BLaER1 (cell line): ENCODE measurements around the gene LPAR1.

Source experiments
- H3K27ac ChIP-seq: shearing (Covaris generic); formaldehyde crosslinking; 2 replicates; pipeline ENCODE4 v1.8.1; 2022
- H3K27me3 ChIP-seq: shearing (Covaris generic); formaldehyde crosslinking; 2 replicates; pipeline ENCODE4 v1.8.1; 2022
- H3K36me3 ChIP-seq: shearing (Covaris generic); formaldehyde crosslinking; 2 replicates; pipeline ENCODE4 v1.8.1; 2022
- H3K4me1 ChIP-seq: shearing (Covaris generic); formaldehyde crosslinking; 2 replicates; pipeline ENCODE4 v1.8.1; 2022
- H3K4me2 ChIP-seq: shearing (Covaris generic); formaldehyde crosslinking; 2 replicates; pipeline ENCODE4 v1.8.1; 2022
- H3K4me3 ChIP-seq: shearing (Covaris generic); formaldehyde crosslinking; 2 replicates; pipeline ENCODE4 v1.8.1; 2022
- H3K9ac ChIP-seq: shearing (Covaris generic); formaldehyde crosslinking; 2 replicates; pipeline ENCODE4 v1.8.1; 2022
- H3K9me3 ChIP-seq: shearing (Covaris generic); formaldehyde crosslinking; 2 replicates; pipeline ENCODE4 v1.8.1; 2022
- H4K20me1 ChIP-seq: shearing (Covaris generic); formaldehyde crosslinking; 2 replicates; pipeline ENCODE4 v1.8.1; 2022
- Cebpa-rat ChIP-seq: shearing (Covaris generic); IDR thresholded peaks from 2 replicates; pipeline ENCODE4 v1.8.1; 2022

The LPAR1 gene

GRCh38 chr9:110990481-110990880 lies 47.8 kb downstream of the LPAR1 start:
- Histone ChIP-seq H3K4me2 (no peak overlapping the region), H3K9ac (no peak overlapping the region), H3K4me1 (peaks cover 48% of the 10 kb centered on the region), H3K27ac (no peak overlapping the region), H3K4me3 (no peak overlapping the region), H4K20me1 (no peaks in the 10 kb centered on the region), H3K27me3 (no peaks in the 10 kb centered on the region), H3K36me3 (no peaks in the 10 kb centered on the region), H3K9me3 (peaks cover 14% of the 10 kb centered on the region)
- TF ChIP-seq Cebpa-rat, result no peak

GRCh38 chr9:110986529-110986928 lies 51.7 kb downstream of the LPAR1 start:
- no peaks in the 10 kb centered on the region for H3K36me3 ChIP-seq
- no peak overlapping the region for H3K9ac ChIP-seq
- H4K20me1 ChIP-seq, result no peaks in the 10 kb centered on the region
- TF ChIP-seq Cebpa-rat, result no peak
- H3K4me3 ChIP-seq, result no peak overlapping the region
- no peak overlapping the region for H3K4me2 ChIP-seq
- H3K4me1 ChIP-seq, result peaks cover 22% of the 10 kb centered on the region
- peaks cover 14% of the 10 kb centered on the region for H3K9me3 ChIP-seq
- no peak overlapping the region for H3K27ac ChIP-seq
- H3K27me3 ChIP-seq, result no peaks in the 10 kb centered on the region

GRCh38 chr9:110984890-110985437 lies 53.3 kb downstream of the LPAR1 start:
- Histone ChIP-seq H4K20me1 (no peaks in the 10 kb centered on the region), H3K9ac (no peak overlapping the region), H3K27me3 (no peaks in the 10 kb centered on the region), H3K27ac (no peak overlapping the region), H3K36me3 (no peaks in the 10 kb centered on the region), H3K4me3 (no peak overlapping the region), H3K4me2 (no peak overlapping the region), H3K9me3 (peaks cover 14% of the 10 kb centered on the region), H3K4me1 (peaks cover 22% of the 10 kb centered on the region)
- no peak for TF ChIP-seq Cebpa-rat

GRCh38 chr9:110980261-110980660 lies 58.0 kb downstream of the LPAR1 start:
- no peak overlapping the region for H3K4me3 ChIP-seq
- H3K4me2 ChIP-seq, result no peak overlapping the region
- H3K9ac ChIP-seq, result no peak overlapping the region
- no peaks in the 10 kb centered on the region for H3K27me3 ChIP-seq
- no peak overlapping the region for H3K27ac ChIP-seq
- no peak for TF ChIP-seq Cebpa-rat
- no peaks in the 10 kb centered on the region for H3K36me3 ChIP-seq
- H4K20me1 ChIP-seq, result no peaks in the 10 kb centered on the region
- 0 out of 2 replicates have a peak, but pooled peaks cover 3% of the 10 kb centered on the region for H3K9me3 ChIP-seq
- H3K4me1 ChIP-seq, result peaks cover 5% of the 10 kb centered on the region

- H3K27me3 ChIP-seq, result no peaks in the 10 kb centered on the region
- H3K9ac ChIP-seq, result no peak overlapping the region
- no peak overlapping the region for H3K4me3 ChIP-seq
- no peaks in the 10 kb centered on the region for H3K36me3 ChIP-seq
- H3K9me3 ChIP-seq, result 0 out of 2 replicates have a peak, but pooled peaks cover 3% of the 10 kb centered on the region
- TF ChIP-seq Cebpa-rat, result no peak
- H3K4me2 ChIP-seq, result no peak overlapping the region
- H3K27ac ChIP-seq, result no peak overlapping the region
- no peaks in the 10 kb centered on the region; the same call in 1 of the 2 replicates for H3K4me1 ChIP-seq
- no peaks in the 10 kb centered on the region for H4K20me1 ChIP-seq
Observed at GRCh38 chr9:110979636-110980035, 58.6 kb downstream of the LPAR1 start.

- no peak for TF ChIP-seq Cebpa-rat
- no peak overlapping the region for H3K4me2 ChIP-seq
- no peaks in the 10 kb centered on the region; the same call in 1 of the 2 replicates for H3K4me1 ChIP-seq
- H3K27ac ChIP-seq, result no peak overlapping the region
- H3K27me3 ChIP-seq, result no peaks in the 10 kb centered on the region
- H3K9ac ChIP-seq, result no peak overlapping the region
- H3K36me3 ChIP-seq, result no peaks in the 10 kb centered on the region
- no peaks in the 10 kb centered on the region for H4K20me1 ChIP-seq
- H3K4me3 ChIP-seq, result no peak overlapping the region
- H3K9me3 ChIP-seq, result 0 out of 2 replicates have a peak, but pooled peaks cover 3% of the 10 kb centered on the region
Observed at GRCh38 chr9:110978516-110978915, 59.8 kb downstream of the LPAR1 start.

GRCh38 chr9:110977259-110977709 lies 61.0 kb downstream of the LPAR1 start:
- H3K9me3 ChIP-seq, result 0 out of 2 replicates have a peak, but pooled peaks cover 3% of the 10 kb centered on the region
- H3K4me1 ChIP-seq, result no peaks in the 10 kb centered on the region; the same call in 1 of the 2 replicates
- no peaks in the 10 kb centered on the region for H3K27me3 ChIP-seq
- H3K4me3 ChIP-seq, result no peak overlapping the region
- TF ChIP-seq Cebpa-rat, result no peak
- no peaks in the 10 kb centered on the region for H4K20me1 ChIP-seq
- no peaks in the 10 kb centered on the region for H3K36me3 ChIP-seq
- H3K4me2 ChIP-seq, result no peak overlapping the region
- H3K27ac ChIP-seq, result no peak overlapping the region
- H3K9ac ChIP-seq, result no peak overlapping the region

- Histone ChIP-seq H3K9me3 (0 out of 2 replicates have a peak, but pooled peaks cover 3% of the 10 kb centered on the region), H3K27ac (no peak overlapping the region), H3K4me3 (no peak overlapping the region), H3K4me2 (no peak overlapping the region), H3K4me1 (no peaks in the 10 kb centered on the region; the same call in 1 of the 2 replicates), H3K27me3 (no peaks in the 10 kb centered on the region), H4K20me1 (no peaks in the 10 kb centered on the region), H3K9ac (no peak overlapping the region), H3K36me3 (no peaks in the 10 kb centered on the region)
- no peak for TF ChIP-seq Cebpa-rat
Observed at GRCh38 chr9:110975969-110976368, 62.3 kb downstream of the LPAR1 start.

GRCh38 chr9:110975278-110975677 lies 63.0 kb downstream of the LPAR1 start:
- Histone ChIP-seq H3K4me2 (no peak overlapping the region), H3K9ac (no peak overlapping the region), H3K27ac (no peak overlapping the region), H3K27me3 (no peaks in the 10 kb centered on the region), H3K4me1 (no peaks in the 10 kb centered on the region; the same call in 1 of the 2 replicates), H3K9me3 (0 out of 2 replicates have a peak, but pooled peaks cover 3% of the 10 kb centered on the region), H4K20me1 (no peaks in the 10 kb centered on the region), H3K4me3 (no peak overlapping the region), H3K36me3 (no peaks in the 10 kb centered on the region)
- no peak for TF ChIP-seq Cebpa-rat

GRCh38 chr9:110971705-110972104 lies 66.6 kb downstream of the LPAR1 start:
- Histone ChIP-seq H3K4me2 (no peak overlapping the region), H3K27ac (no peak overlapping the region), H3K9ac (no peak overlapping the region), H3K36me3 (no peaks in the 10 kb centered on the region), H3K9me3 (no peaks in the 10 kb centered on the region), H4K20me1 (no peaks in the 10 kb centered on the region), H3K4me1 (no peaks in the 10 kb centered on the region), H3K27me3 (no peaks in the 10 kb centered on the region), H3K4me3 (no peak overlapping the region)
- TF ChIP-seq Cebpa-rat, result no peak
